ENCODE measurements around the gene TEX13D.
"Not testable (repeated sequence)": the region's sequence is repeated elsewhere in the genome, so short reads cannot be mapped to it uniquely, and the experiment has no call there.

TEX13D gene

DNA sequence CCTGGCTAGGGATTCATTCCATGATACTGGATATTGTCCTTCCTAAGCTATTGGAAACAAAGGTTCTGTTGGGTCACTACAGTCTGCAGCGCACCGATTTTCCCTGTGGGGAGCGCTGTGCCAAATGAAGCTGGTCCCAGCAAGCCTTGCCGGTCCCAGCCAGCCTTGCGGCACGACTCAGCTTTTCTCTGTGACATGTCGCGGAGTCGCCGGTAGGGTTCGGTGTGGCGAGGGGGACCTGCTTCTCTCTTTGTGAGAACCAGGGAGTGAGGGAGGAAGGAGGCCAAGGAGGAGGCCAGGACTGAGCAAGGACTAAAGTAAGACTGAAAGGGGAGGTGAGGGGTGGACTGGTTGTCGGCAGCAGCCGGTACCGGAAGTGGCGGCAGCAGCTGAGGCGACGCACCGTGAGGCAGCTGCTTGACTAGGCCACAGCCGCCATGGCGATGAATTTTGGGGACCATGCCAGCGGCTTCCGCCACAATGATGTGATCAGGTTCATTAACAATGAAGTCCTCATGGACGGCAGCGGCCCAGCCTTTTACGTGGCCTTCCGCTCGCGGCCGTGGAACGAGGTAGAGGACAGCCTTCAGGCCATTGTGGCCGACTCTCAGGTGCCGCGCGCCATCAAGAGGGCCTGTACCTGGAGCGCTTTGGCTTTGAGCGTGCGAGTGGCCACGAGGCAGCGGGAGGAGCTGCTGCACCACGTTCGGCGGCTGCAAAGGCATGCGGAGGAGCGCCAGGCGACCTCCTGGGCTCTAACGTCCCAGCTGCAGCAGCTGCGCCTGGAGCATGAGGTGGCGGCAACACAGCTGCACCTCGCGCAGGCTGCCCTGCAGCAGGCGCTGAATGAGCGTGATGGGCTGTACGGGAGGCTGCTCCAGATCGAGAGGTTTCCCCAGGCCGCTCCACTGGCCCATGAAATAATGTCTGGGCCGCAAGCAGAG lies at the start of gene TEX13D:
TEX13D (plus strand) TSS at position 180 of the 944 bp plus-strand sequence; CDS start at position 438, 258 bp downstream.
- no peak for DNase-seq

DNA sequence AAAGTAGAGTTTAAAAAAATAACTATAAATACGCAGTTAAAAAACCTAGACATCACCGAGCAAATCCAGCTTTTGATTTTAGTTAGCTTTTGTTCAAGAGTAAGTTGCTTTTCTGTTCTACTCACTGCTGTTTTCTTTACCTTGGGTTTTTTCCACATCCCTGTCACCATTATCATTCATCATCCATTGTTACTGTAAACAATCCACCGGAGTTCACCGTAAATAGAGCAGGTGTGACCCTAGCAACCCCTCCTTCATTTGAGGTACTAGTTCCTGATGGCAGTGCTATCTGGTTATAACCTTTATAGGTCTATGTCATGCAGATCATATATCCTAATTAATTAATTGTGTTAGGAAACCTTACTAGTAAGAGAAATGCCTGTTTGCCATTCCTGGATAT lies 43.0 kb upstream of the TEX13D start:
- DNase-seq = no peak

DNA sequence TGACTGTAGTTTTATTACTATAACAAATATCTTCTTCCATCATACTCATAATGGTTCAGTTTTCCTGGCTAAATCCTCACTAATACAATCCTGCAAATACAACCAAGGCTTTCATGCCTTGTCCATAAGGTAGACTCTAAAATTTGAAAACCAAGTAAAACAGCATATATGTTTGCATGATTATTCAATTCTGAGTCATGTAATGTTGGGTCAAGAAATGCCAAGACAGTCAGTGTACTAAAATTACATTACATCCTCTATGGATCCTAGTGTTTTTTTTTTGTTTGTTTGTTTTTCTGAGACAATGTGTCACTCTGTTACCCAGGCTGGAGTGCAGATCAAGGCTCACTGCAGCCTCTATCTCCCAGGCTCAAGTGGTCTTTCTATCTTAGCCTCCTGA lies 38.6 kb upstream of the TEX13D start:
- no peak for DNase-seq

DNA sequence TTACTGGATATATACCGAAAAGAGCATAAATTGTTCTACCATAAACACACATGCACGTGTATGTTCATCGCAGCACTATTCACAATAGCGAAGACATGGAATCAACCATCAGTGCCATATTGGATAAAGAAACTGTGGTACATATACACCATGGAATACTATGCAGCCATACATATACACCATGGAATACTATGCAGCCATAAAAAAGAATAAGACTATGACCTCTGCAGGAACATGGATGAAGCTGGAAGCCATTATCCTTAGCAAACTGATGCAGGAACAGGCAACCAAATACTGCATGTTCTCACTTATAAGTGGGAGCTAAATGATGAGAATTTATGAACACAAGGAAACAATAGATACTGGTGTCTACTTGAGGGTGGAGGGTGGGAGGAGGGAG lies 33.1 kb upstream of the TEX13D start:
- not testable (repeated sequence) for DNase-seq

DNA sequence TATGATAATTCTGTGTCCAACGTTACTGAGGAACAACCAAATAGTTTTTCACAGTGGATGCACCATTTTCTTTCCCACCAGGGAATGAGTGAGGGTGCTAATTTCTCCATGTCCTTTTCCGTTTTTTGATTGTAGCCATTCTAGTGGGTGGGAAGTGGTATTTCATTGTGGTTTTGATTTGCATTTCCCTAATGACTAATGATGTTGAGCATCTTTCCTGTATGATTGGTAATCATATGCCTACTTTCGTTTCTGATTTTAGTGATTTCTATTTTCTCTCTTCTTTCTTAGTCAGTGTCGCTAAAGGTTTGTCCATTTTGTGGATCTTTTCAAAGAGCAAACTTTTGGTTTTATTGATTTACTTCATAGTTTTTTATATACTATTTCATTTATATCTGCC lies 32.1 kb upstream of the TEX13D start:
- no peak for DNase-seq

DNA sequence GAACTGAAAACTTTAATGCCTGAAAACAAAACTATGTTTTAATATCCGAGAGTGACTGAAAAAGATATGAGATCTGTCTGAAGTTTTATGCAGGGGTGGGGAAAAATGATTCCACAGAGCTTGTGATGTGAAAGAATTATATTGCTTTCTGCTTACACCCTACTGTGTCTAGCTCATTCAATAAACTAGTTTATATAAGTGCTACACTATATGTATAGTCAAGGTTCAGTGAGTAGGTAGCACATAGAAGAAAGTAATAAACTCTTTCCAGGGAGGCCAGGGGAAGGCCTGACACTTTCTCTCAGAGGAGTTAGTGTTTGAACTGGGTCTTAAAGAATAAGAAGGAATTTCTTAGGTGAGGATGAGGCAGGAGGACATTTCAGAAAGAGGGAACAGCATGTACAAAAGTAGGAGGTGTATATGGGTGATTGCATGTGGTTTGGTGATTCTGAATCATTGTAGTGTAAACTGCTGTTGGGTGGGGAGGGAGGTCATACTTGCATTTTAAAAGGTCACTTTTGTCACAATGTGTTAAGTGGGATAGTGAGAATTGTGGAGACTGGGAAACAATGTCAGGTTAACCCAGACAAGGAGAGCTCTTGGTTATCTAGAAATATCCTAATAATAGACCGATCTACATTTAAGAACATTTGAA lies 25.1 kb upstream of the TEX13D start:
- DNase-seq = no peak

DNA sequence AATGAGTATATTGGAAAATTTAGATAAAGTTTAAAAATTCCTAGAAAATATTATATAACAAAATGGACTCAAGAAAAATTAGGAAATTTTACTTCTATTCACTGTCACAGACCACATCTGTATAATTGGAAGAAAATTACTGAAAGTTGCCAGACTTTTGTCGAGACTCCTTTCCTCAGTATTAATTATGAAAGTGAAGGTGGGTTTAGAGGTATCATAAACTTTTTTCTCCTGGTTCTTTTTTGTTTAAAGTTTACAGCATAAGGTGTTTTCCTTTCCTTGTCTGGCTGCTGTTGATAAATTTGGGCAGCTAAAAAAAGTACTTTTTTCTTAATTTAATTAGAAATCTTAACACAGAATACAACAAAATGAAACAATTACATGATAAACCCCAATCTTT lies 6.7 kb upstream of the TEX13D start:
- no peak for DNase-seq

DNA sequence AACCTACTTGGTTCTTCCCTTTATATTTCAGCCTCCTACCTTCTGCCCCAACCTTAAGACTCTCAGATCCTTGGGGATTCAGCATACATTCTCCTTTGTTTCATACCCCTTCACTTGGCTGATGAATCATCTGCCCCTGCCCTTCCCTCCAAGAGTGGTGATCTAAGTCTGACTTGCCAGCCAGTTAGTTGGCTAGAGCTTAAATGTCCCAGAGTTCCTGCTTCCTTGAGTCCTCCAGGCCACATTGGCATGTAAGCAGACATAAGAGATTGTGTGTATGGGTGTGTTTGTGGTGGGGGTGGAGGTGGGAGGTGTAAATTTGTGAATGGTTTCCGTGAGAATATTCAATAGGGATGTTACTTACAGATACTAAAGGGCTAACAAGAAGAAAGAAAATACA lies 3.7 kb upstream of the TEX13D start:
- no peak for DNase-seq

DNA sequence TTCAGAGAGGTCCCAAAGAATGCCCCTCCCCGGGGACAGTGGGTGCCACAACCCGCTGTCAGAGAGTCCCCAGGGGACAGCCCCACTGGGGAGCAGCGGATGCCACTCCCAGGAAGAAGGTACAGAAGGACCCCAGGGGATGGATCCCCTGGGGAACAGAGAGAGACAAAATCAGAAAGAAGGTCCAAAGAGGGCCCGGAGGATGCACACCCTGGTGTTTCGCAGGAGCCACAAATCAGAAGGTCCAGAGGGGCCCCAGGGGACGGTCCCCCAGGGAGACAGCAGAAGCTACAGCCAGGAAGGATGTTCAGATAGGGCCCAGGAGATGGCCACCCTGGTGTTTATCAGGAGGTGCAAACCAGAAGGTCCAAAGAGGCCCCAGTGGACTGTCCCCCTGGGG lies 1.4 kb downstream of the TEX13D start:
- DNase-seq = no peak

DNA sequence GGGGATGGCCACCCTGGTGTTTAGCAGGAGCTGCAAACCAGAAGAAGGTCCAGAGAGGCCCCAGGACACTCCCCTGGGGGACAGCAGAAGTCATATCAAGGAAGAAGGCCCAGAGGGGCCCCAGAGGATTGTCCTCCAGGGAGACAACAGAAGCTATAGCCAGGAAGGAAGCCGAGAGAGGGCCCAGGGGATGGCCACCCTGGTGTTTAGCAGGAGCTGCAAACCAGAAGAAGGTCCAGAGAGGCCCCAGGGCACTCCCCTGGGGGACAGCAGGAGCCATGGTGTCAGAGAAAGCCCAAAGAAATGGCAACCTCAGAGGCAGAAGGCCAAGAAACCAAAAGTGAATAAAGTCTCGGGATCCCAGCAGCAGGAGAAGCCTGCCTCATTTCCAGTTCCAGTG lies 2.1 kb downstream of the TEX13D start:
- DNase-seq = not testable (repeated sequence)

DNA sequence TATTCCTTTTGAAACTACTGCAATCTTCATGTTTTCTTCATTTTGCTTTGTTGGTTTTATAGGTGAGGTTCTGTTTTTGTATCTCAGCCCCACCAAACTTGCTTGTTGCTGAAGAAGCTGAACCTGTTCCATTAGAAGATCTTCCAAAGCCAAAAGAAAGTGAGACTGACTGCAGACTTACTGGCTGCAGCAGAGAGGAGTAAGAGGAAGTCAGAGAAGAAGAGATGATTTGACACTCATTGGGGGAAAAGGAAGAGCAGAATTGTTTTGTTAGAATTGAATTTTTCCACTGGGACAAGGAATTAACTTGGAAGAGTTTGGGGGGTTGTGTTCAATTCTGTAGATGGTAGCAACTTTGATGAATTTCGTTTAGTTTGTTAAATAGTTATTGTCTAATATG lies 3.1 kb downstream of the TEX13D start:
- DNase-seq = no peak

DNA sequence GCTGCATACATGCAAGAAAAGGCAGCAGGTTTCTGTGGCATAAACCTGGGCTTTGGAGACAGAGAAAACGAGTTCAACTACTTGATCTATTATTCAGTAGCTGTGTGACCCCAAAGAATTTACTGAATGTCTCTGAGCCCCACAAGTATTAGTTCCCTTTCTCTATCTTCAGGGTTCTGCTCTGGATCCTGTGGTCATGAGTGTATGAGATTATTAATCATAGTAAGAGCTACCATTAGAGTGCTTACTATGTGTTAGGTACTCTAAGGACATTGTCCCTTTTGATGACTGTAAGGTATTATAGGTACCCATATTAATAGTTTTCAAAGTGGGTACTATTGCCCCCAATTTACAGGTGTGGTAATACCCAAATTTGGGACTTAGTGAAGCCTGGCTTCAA lies 5.5 kb downstream of the TEX13D start:
- no peak for DNase-seq

DNA sequence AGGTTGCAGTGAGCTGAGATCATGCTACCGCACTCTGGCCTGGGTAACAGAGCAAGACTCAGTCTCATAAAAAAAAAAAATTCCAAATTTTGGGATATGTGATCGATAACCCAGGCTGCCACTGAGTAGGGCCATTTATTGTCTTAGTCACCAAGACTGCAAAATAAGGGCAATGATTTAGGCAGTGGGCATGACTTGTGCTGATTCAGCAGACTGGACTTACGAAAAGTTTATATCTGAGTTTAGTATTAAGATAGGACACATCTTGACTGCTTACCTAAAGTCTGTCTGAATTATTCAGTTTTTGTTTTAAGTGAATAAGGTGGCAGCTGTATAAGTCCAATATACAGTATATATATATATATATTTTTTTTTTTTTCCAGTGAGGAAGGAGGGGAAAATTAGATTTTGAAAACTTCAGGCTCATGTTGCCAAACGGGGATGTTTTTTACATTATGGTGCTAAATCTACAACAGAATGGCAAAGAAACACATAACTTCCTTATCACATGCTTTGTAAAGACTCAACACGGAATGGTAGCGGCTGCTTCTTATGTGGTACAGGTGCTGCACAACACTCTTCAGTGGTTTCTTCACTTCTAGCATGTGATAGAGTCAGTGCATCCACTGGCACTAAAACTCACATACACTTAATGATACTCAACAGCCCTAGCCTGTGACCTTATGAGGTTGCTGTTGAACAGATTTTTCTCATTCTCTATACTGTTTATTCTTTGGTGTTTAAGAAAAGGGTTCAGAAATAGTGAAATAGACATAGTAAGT lies 6.5 kb downstream of the TEX13D start:
- no peak for DNase-seq

DNA sequence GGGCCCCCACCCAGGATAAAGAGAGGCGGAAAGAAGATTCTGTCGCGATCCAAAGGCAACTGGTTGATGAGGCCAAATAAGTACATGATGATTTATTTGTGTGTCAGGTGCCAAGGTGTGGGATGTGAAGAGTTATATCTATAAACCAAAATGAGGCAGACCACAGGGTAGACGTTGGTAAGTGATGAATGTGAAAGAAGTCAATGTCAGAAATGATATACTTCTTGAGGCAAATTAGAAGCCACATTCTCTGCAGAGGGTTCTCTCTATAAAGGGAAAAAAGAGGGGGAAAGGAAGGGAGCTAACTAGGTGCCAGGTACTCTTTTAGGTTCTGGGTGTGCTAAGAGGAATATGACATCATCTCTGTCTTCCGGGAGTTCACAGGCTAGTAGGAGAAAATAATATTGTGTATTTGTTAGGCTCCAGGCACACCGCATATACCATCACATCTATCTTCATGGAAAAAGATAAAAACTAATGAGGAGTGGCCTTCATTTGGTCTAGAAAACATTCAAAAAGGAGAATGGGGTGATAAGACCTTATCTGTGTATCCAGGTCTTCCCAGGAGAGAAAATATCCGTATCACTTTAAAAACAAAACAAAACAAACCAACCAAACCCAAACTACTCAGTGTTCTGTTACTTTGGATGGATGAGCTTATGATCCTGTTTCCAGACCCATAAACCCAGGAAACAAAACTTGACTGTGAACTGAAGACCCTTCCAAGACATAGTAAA lies 9.1 kb downstream of the TEX13D start:
- no peak for DNase-seq

DNA sequence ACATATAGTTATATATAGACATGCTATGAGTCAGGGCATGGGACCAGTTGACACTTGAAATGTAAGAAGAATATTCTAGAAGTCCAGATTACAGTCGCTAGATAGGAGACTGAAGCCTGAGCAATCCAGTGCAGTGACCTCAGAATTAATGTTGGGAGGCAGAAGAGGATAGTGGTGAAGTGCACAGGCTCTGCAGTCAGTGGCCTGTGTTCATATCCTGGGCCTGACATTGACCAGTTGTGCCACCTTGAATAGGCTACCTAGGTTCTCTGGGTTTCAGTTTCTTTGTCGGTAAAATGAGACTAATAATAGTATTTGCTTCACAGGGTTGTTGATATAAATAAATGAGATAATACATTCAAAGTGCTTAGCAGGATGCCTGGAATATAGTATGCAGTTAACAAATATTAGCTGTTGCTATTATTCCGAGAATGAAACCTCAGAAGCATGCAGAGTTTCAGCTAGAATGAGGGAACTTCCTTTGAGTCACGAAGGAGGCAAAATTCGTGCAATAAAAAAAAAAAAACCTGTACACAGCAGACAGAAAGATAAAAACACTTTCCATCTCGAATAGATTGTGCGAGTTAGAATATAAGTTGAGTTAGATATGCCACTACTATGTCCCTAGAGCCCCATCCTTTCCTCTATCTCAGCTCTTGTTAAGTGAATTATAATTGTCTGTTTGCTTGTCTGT lies 9.9 kb downstream of the TEX13D start:
- DNase-seq = no peak

DNA sequence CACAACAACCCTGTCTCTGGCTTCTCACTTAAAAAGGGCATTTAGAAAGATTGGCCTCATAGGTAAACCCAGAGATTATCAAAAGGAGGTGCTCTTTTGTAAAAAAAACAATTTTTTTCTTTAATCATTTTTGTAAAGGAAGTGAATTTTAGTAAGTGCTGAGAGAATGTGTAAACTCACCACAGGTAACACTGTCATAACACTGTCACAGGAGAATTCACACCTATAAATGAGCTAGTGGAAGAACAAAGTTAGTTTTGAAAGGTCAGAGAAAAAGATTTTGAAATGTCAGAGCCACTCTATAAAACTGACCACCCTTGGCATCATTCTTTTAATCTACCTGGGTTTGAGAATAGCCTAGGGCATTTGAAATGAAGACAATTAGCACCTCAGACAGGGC lies 10.6 kb downstream of the TEX13D start:
- DNase-seq = no peak

DNA sequence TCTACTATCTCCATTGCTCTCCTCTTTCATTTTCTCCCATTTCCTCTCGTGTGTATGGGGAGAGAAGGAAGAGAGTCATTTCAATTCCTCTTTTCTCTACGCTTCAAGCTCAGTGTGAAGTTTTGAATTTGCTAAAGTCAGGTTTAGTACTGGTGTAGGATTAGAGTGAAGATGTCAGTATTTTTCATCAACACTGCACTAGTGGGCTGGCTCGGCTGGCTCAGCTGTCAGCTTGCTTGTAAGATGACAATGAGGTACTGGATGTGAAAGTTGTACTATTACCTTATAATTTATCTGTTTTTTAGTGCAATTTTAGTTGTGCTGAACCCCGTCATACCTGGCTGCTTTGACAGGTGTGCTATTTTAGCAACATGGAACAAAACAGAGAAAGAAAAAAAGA lies 11.8 kb downstream of the TEX13D start:
- DNase-seq = no peak

DNA sequence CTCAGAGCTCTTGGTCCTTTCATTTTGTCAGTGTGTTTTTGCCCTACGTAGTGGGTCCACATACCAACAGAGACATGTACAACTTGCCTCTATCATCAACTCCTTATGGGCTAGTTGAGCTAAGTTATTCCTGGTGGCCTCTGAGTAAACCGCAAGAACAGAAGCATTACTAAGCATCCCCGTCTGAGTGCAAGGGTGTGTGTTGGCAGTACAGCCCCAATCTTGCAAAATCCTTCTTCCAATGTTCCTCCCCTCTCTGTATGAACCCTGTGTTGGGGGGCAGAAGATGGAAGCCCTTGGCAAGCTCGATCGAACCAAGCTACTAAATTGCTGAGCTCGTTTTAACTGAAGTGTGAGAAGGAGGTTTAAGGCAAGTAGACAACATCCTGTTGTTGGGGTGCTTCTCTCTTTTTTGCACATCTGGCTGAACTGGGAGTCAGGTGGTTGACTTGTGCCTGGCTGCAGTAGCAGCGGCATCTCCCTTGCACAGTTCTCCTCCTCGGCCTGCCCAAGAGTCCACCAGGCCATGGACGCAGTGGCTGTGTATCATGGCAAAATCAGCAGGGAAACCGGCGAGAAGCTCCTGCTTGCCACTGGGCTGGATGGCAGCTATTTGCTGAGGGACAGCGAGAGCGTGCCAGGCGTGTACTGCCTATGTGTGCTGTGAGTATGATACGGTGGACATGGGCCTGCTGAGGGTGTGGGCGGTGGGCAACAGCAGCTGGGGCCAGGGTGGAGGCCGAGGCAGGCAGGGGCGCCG lies 13.8 kb downstream of the TEX13D start, which contains the start of gene SH2D1A:
SH2D1A (plus strand) TSS at position 447 of the 760 bp plus-strand sequence; CDS start at position 527, 80 bp downstream.
- peak in 1 of 2 experiments; percentile 26 for DNase-seq

DNA sequence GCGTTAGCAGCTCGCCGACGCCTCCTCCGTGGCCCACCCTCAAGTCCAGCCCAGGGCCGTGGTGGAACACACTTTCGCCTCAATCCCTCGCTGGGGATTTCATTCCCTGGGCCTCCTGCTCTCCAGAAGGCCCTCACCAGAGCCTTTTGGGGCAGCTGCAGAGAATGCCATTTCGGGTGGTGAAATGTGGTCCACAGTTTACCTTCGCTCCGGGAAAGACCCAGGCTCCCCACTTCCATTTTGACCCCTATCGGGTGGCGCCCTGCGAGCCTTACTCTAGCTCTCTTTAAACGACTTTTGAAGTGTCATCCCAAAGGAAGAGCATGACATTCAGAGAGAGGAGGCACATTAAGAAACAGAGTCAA lies 14.4 kb downstream of the TEX13D start:
- DNase-seq = peak in 1 of 2 experiments; percentile 19

DNA sequence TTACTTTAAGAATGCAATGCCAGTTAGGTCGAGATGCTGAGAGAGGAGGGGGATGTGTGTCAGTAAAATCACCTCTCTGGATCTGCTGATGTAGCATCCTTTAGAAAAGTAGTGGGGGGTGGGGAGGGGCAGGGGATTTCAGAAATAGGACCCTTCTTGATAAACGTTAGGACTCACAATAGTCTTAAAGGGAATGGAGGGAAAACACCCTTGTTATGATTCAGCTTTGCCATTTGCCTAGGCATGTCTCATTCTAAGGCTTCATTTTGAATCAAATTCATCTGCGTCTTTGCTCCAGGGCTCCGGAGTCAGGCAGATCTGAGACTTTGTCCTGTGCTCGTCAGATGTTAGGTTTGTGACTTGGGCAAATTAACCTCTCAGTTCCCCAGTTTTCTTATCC lies 14.8 kb downstream of the TEX13D start:
- DNase-seq = peak; percentile 24 to 30

DNA sequence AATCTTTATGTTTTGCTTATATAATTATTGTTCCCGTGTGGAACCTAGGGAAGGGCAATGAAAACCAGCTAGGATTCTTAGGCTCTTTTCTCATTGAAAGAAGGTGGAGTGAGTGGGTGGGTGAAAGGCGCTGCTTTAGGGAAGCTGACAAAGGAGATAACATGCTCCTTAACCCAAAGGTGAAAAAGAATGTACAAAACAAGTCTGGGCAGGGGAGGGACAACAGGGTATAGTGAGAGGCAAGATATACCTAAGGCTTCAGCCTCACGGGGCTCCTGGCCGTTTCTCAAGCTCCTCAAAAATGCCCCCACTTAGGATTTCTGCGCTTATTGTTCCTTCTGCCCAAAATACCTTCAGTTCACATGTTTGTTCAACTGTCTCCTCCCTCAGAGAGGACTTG lies 15.7 kb downstream of the TEX13D start:
- no peak for DNase-seq

All from activated CD4-positive, alpha-beta T cell treated with anti-CD3 and anti-CD28 coated beads, Interleukin-2, amount 50 U/mL, for 48 hours (primary cell).